Uterus (tissue), 4 donors: ENCODE results near the gene TOX2. TPM values are rescaled to one million over a fixed set of nuclear protein-coding genes. Genes with fewer than 3 reads are reported as not detected.

Experiments used
- DNase-seq, 2 donors: peaks; one replicate each; pipeline ENCODE4 v3.0.0-alpha.2; 2019 to 2020
- H3K27ac ChIP-seq, 2 donors: fragments of 200-600 bp; sonication (generic); 1 replicate in 1 of 2; 2 replicates in 1 of 2; pipeline ENCODE4 v1.5.1; 2016 to 2018
- H3K27me3 ChIP-seq, 2 donors: fragments of 200-600 bp; sonication (generic); one replicate each; pipeline ENCODE4 v1.5.1; 2018 to 2019; ENCODE audit warnings: control low read depth in 1 of 2
- H3K36me3 ChIP-seq, 2 donors: fragments of 200-600 bp; sonication (generic); one replicate each; pipeline ENCODE4 v1.5.1; 2019; ENCODE audit warnings: control low read depth in 1 of 2
- H3K4me1 ChIP-seq, 2 donors: fragments of 200-600 bp; sonication (generic); one replicate each; pipeline ENCODE4 v1.5.1; 2018 to 2019; ENCODE audit warnings: control low read depth in 1 of 2
- H3K4me3 ChIP-seq, 2 donors: fragments of 200-600 bp; sonication (generic); 1 replicate in 1 of 2; 2 replicates in 1 of 2; pipeline ENCODE4 v1.5.1; 2018 to 2019; ENCODE audit warnings: mild to moderate bottlenecking in 1 of 2
- H3K9me3 ChIP-seq, 2 donors: fragments of 200-600 bp; sonication (generic); one replicate each; pipeline ENCODE4 v1.5.1; 2019; ENCODE audit warnings: control low read depth in 1 of 2
- CTCF ChIP-seq, 4 experiments: fragments of 200-600 bp in 2 of 4; fragments of 450-650 bp in 2 of 4; sonication (generic) in 2 of 4; IDR thresholded peaks; one replicate each; pipeline ENCODE4 v1.5.1; 2016 to 2019; ENCODE audit warnings: antibody characterized with exemption in 4 of 4, mild to moderate bottlenecking in 2 of 4, moderate library complexity in 1 of 4
- POLR2A ChIP-seq, 2 donors: fragments of 450-650 bp; IDR thresholded peaks; one replicate each; pipeline ENCODE4 v1.6.1; 2016; ENCODE audit warnings: antibody characterized with exemption in 2 of 2, mild to moderate bottlenecking in 1 of 2, moderate library complexity in 1 of 2
- intact Hi-C: fragments of 100-400 bp; cut with DNase I; formaldehyde crosslinking; loops from one replicate; pipeline ENCODE4 v1.15.1; 2023; ENCODE audit warnings: low total_unique reads
- total RNA-seq, 4 donors: library from RNA; depleted of rRNA in 3 of 4; stranded (reverse); fragments of >200 nt in 3 of 4; gene quantifications; one replicate each; pipeline versions ENCODE4 v1.1.0 to v1.2.4, GENCODE V29; 2014 to 2023
- donor health status: DM: yes; HTN: yes; CAD: no.

The TOX2 gene
- total RNA-seq, 4 donors from 2014 or later = 0.26 to 4.8 (median 0.28) TPM; not detected in 1

GRCh38 chr20:43977962-43978361 is 63.3 kb downstream of the TOX2 start:
- no peaks in the 10 kb centered on the region for H3K9me3 ChIP-seq

GRCh38 chr20:43979576-43980105 is 65.0 kb downstream of the TOX2 start:
- Histone ChIP-seq H3K36me3 (no peaks in the 10 kb centered on the region), H3K9me3 (no peaks in the 10 kb centered on the region), H3K27me3 (no peaks in the 10 kb centered on the region), H3K4me1 (no peaks in the 10 kb centered on the region), H3K4me3 (no peak overlapping the region), H3K27ac (no peak overlapping the region)
- DNase-seq = no peak
- TF ChIP-seq CTCF (IDR thresholded peaks at IDR 0.05) (no peak), POLR2A (IDR thresholded peaks at IDR 0.05) (no peak)
- intact Hi-C loops = no loop called here

More at GRCh38 chr20:43977962-43978361, 63.3 kb downstream of the TOX2 start:
- Histone ChIP-seq H3K27me3 (no peaks in the 10 kb centered on the region), H3K4me1 (no peaks in the 10 kb centered on the region), H3K27ac (no peak overlapping the region), H3K4me3 (no peak overlapping the region), H3K36me3 (no peaks in the 10 kb centered on the region)
- intact Hi-C loops = no loop called here
- DNase-seq = no peak
- TF ChIP-seq CTCF (IDR thresholded peaks at IDR 0.05) (no peak), POLR2A (IDR thresholded peaks at IDR 0.05) (no peak)

GRCh38 chr20:43981540-43981939 is 66.9 kb downstream of the TOX2 start:
- no peak overlapping the region for H3K4me3 ChIP-seq
- TF ChIP-seq POLR2A (IDR thresholded peaks at IDR 0.05) (no peak), CTCF (IDR thresholded peaks at IDR 0.05) (no peak)
- H3K27me3 ChIP-seq = no peaks in the 10 kb centered on the region
- no peaks in the 10 kb centered on the region for H3K4me1 ChIP-seq
- intact Hi-C loops = no loop called here
- no peak overlapping the region for H3K27ac ChIP-seq
- no peak for DNase-seq
- H3K36me3 ChIP-seq = no peaks in the 10 kb centered on the region
- no peaks in the 10 kb centered on the region for H3K9me3 ChIP-seq

GRCh38 chr20:43982016-43982415 is 67.4 kb downstream of the TOX2 start:
- H3K4me1 ChIP-seq = no peaks in the 10 kb centered on the region
- no peaks in the 10 kb centered on the region for H3K36me3 ChIP-seq
- intact Hi-C loops = no loop called here
- no peaks in the 10 kb centered on the region for H3K27me3 ChIP-seq
- no peak for TF ChIP-seq POLR2A (IDR thresholded peaks at IDR 0.05)
- no peak for TF ChIP-seq CTCF (IDR thresholded peaks at IDR 0.05)
- no peak for DNase-seq
- no peak overlapping the region for H3K4me3 ChIP-seq
- H3K27ac ChIP-seq = no peak overlapping the region
- no peaks in the 10 kb centered on the region for H3K9me3 ChIP-seq

DNA sequence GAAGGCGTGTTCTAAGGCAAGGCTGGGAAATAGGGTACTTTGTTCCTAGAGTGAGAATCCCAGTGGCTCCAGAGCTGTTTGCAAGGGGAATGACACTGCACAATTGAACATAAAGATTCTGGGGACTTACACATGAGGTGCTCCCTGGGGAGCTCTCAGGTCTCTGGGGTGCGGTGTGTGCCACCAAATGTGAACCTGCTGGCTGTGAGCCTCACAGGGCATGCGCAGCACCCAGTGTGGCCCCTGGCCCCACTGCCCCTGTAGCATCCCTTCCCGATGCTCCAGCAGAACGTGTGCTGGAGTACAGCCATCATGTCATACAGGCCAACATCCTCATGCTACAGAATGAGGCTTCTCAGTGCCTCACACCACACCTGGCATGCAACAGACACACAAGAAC is 68.2 kb downstream of the TOX2 start:
- H3K36me3 ChIP-seq = no peaks in the 10 kb centered on the region
- H3K27me3 ChIP-seq = no peaks in the 10 kb centered on the region
- no peak overlapping the region for H3K27ac ChIP-seq
- H3K9me3 ChIP-seq = no peaks in the 10 kb centered on the region
- no peak overlapping the region for H3K4me3 ChIP-seq
- no peak for TF ChIP-seq POLR2A (IDR thresholded peaks at IDR 0.05)
- no peak for TF ChIP-seq CTCF (IDR thresholded peaks at IDR 0.05)
- no peak for DNase-seq
- intact Hi-C loops = no loop called here
- H3K4me1 ChIP-seq = no peaks in the 10 kb centered on the region
